GM19193 (cell line): ENCODE measurements around the gene ADTRP.

Source experiments
- POLR2A ChIP-seq: IDR thresholded peaks from 4 replicates; pipeline ENCODE4 v1.6.1; 2011; ENCODE audit not compliant: insufficient read depth, insufficient read length; ENCODE audit errors: extremely low read depth

Gene ADTRP, protein sequence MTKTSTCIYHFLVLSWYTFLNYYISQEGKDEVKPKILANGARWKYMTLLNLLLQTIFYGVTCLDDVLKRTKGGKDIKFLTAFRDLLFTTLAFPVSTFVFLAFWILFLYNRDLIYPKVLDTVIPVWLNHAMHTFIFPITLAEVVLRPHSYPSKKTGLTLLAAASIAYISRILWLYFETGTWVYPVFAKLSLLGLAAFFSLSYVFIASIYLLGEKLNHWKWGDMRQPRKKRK

DNA sequence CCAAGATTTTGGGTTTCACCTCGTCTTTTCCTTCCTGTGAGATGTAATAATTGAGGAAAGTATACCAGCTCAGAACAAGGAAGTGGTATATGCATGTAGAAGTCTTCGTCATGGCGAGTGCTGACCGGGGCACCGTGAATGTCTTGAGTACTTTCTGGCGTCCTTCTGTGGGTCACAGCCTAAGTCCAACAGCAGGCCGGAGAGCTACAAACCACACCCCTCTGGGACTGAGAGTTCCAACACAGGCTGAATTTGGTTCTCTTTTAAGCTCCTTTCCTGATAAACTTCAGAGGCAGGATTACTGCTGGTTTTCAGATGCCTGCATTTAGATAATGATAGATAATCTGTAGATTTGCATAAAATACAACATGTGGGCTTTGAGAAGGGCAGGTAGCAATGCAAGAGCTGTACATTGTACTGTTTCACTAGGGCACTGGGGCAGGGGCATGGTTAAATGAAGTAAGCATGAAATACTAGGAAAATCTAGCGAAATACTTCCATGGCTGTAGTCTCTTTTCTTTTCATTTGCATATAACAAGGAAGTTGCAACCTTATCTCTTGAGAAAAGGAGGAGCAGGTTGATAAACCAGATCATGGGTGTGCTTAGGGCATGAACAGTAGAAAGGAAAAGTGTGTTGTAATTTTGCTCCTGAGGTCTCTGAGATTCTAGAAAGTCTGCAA is at the start of gene ADTRP:
Gene ADTRP, minus strand, starts transcription at position 156 of the 681 bp plus-strand sequence. Its CDS starts 44 bp downstream, at position 112.
- no peak for TF ChIP-seq POLR2A

DNA sequence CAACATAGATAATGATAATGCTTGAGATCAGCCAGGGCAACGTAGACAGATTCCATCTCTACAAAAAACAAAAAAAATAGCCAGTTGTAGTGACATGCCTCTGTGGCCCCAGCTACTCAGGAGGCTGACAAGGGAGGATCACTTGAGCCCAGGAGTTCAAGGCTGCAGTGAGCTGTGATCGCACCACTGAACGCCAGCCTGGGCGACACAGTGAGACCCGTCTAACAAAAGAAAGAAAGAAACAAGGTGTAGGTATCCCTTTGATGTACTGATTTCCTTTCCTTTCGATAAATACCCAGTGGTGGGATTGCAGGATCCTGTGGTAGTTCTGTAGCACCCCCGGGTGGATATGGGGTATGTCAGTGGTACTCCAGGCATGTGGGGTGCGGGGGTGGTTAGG is 48.2 kb upstream of the ADTRP start:
- no peak for TF ChIP-seq POLR2A

DNA sequence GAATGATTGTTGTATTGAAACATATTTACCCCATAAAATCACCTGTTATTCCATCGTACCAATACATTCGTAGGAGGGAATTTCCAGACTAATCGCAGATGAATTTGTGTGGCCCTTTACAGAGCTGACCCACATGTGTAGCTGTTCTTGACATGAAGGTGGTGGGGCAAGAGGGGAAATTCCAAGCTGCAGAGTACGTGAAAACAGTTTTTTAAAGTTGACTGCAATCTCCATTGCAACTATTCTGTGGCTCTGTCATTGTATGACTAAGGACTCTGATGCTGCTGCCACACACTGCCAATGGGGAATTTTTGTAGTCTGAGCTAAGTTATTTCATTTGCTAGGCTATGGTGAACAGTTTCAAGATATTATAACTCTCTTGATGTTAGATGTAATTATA is 46.4 kb upstream of the ADTRP start:
- TF ChIP-seq POLR2A, result no peak

DNA sequence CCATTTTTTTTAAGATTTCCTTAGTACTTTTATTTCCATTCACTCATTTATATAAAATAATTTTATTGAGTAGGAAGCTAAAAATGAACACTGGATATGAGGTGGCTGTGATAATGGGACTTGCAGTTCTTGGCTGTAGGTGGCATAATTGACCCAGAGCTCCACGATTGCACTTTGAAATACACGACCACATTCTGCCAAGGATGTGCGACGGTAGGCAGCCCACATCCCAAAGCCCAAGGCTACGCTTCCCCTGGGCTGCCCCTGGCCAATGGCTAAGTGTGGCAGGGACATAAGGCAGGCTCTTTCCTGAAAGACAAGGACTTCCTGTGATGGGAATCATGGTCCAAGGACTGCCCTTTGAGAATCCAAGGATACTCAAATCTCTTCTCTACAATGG is 43.7 kb upstream of the ADTRP start:
- TF ChIP-seq POLR2A, result no peak

DNA sequence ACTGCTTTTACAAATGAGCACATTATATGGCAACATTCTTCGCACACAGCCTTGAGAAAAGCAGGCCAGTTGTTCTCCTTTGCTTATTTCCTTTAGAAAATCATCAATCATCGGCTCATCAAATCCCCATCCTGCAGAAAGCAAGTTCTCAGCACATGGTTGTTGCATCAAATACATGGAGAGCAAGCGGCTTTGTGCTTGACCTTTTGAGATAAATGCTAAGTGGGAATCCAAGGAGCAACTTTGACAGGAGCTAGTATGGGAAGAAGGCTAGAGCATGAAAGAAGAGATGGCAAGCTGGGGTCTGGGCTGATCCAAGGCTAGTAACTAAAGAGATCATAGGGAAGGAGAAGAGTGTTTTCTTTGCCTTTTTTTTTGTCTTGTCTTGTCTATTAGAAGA is 43.2 kb upstream of the ADTRP start:
- no peak for TF ChIP-seq POLR2A

DNA sequence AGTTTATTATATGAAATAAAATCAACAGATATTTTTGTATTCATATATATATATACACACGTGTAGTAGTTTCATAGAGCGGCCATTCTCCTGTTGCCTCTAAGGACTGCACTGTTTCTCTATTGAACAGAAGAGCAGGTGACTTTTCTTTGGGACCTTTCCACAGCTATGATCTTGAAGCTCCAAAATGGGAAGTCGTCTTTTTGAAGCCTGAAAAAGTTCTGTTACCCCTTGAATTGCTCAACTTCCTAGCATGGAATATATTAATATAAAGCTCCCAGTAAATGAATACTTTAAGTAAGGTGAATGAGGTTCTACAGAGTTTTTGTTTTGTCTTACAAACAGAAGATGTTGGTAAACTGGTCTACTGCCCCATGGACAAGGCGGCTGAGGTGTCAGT is 42.2 kb upstream of the ADTRP start:
- no peak for TF ChIP-seq POLR2A

DNA sequence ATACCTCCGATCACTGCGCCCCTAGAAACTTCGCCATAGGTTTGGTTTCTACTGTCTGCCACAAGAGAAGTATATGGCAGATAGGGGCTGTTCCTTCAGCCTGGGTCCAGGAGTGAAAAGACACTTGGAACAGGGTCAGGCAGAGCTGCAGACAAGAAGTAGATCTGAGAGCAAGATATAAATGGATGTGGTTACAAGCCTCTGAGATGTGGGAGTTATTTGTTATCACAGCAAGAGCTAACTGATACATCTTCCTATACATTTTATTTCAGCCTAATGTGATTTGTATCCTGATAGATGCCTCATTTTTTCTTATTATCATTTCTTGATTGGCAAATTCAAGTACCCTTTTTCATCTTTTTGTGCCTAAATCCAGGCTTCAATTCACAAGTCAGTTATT is 40.9 kb upstream of the ADTRP start:
- TF ChIP-seq POLR2A, result no peak

DNA sequence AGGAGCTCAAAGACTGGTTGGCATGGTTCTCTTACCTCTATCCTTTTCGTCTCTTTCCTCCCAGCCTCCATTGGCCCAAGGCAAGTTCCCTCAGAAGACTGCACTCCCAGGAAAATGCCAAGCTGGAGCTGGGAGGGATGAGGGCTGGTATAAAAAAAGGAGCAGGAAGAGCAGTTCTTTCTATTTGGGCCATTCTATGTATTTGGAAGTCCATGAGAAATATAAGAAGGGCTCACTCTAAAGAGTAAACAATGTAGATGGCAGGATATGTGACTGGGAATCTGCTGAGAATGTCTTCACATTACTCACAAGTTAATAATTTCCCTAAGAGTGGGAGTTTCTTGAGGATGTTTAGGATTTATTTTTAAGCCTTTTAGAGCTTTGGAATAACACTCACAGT is 36.6 kb upstream of the ADTRP start:
- no peak for TF ChIP-seq POLR2A

DNA sequence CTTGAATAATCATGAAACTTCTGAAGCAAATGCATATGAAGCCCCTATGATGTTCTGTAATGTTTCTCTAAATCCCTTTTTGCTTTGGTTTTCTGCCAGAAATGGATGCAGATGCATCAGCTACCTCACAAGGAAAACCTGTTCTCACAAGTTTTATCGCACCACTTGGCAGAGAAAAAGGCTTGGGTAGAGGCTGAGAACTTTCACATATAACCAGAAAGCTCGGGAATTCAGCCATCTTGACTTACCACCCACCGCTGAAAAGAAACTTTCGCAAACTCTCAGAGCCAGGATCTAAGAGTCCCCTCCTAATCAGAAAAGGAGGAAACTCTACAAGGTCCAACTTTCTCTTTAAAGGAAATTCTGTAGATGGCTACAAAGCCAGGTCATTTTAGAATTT is 36.2 kb upstream of the ADTRP start:
- TF ChIP-seq POLR2A, result no peak

DNA sequence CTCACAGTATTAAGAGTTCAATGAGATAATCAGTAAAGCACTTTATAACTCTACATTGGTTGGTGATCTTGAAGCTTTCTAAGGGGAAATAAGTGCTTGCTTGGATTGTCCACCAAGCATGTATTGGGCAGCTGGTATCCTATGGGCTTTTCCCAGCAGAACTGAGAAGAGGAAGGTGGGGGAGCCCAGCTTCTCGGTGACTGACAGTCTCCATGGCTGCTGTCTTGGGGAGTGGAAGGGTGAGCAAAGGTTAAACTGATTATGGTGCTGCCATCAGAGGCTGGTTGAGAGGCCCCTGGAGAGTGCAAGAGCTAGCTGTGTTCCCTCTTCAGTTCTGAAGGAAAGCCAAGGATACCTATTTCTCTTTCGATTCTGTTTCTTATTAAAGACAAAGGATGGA is 35.5 kb upstream of the ADTRP start:
- no peak for TF ChIP-seq POLR2A

DNA sequence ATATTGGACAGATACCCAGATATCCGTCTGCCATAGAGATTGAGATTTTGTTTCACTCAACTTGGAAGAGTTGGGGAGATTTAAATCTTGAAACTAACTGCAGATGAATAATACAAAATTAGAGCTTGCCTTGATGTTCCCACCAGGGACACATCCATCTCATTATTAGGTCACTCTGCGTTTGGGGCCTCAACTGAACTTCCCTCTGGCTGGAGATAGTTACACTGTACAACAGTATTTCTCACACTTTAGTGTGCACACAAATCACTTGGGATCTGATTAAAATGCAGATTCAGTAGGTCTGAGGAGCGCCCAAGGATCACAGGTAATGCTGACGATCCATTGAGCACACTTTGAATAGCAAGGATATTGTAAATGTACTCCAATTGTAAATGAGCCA is 35.0 kb upstream of the ADTRP start:
- no peak for TF ChIP-seq POLR2A

DNA sequence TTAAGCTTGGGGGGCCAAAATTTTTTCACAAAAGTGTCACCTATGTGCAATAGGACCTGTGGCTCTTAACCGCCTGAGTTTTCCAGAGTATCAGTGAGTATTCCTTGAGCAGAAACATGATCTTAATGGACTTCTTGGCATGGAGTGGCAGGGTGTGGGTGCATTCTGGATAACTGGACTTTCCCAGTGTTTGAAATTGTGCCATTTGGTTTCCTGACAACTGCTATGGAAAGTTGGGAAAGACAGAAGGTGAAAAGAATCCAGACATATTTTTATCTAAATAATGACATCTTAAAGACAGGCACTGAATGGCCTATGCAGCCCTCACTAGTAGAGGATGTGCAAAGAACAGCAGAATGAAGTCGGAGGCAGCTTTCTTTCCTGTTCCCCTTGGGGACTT is 34.3 kb upstream of the ADTRP start:
- no peak for TF ChIP-seq POLR2A

DNA sequence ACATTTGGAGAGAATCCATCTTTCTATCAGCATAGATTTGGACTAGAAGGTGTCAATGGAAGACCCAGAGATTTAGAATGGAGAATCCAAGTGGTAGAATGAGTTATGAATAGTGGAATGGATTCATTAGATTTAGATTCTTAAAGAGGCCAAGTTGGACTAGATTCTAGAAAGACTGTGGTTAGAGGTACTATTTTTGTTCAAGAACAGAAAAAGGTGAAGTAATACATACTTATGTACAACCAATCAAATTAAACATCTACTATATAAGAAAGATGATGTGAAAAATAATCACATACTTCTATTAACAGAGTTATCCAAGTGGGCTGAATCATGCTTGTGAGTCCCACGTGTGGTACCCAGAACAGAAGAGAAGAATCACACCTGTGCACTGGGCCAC is 33.8 kb upstream of the ADTRP start:
- no peak for TF ChIP-seq POLR2A

DNA sequence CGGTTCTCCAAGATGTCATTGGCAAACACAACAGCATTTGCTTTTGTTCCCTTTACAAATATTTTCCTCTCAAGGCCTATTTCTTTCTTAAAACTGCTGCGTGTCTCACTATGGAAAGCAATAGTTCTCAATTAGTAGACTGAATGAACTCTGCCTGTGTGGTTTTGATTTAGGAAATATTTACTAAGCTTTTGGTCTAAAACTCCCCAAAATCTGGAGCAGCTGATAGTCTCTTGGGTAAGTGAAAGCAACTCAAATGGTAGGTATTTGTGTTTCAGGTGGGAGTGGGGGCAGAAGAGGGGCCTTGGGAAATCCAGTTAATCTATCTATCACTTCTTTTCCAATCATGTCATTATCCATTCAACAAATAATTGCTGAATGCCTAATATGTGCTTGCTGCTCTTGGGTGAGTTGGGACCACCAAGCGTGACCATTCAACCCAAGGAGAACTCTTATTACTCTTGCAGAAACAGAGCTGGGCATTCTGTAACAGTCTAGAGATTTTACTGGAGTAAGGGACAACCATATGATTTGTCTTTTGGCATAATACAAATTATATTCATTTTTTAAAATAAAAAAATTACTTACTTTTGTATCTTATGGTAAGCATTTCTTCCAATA is 33.2 kb upstream of the ADTRP start:
- no peak for TF ChIP-seq POLR2A

DNA sequence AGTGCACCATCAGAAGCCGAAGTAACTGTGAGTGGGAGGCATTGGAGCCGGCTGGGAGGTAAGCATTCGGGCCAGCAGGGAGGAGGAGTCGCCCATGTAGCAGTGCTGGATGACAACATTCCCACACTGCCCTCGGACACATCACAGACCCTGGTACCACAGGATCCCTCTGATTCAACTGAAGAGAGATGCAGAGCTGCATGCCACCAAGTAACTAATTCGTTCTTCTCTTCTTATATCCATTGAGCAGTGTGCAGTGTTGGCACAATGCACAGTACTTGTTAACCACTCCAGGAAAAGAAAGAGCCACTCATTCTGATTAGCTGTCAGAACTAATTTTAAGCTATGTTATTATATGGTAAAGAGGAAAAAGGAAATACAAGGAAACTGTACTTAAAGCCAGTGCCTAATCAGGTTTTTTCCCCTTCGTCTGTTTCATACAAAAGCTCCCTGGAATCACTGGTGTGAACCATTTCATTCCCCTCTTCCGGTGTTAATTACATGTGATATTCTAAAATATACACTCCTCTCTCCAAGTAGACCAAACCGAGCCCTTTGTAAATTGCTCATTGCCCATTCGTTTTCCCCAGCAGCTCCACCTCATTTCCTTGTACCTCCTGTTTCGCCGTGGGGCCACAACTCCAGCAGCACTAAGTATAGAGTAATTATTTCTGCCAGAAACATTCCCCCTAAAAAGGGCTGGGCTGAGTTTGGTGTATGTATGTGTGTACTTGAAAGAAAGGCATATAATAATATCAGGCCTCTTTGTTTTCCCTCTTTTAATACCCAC is 32.4 kb upstream of the ADTRP start:
- TF ChIP-seq POLR2A, result no peak

DNA sequence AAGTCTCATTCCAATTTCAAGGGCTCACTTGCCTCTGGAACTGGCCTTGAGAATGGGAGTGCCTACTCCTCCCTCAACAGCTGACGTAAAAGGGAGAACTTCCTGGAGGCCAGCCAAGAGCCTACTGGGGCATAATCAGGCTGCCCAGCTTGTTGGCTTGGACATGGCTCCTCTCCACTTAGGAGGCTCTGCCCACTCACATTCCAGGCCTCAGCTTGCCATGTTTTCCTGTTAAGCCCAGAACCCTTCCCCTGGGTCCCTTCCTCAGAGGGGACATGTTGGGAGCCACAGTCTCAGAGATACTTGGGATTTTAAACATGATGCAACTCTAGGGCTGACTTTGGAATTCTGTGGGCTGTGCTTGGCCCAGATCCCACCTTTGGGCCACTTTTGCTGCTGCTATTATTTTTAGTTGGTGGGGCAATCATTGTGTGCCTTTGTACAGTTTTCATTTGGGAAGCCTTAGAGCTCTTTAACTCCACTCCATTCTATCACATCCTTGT is 31.5 kb upstream of the ADTRP start:
- TF ChIP-seq POLR2A, result no peak

DNA sequence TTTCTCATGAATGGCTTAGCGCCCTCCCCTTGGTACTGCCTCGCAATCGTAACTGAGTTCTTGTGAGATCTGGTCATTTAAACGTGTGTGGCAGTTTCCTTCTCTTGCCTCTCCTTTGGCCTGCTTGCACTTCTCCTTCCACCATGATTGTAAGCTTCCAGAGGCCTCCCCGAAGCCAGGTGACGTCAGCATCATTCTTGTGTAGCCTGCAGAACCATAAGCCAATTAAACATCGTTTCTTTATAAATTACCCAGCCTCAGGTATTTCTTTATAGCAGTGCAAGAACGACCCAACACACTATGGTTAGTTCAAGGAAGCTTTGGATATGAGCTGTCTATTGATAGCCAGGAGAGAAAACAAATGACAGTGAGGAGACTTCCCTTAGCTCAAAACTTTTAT is 29.5 kb upstream of the ADTRP start:
- no peak for TF ChIP-seq POLR2A
